ENCODE data around the gene SP3. TPM values are rescaled to one million over a fixed set of nuclear protein-coding genes. Genes with fewer than 3 reads are reported as not detected.

The SP3 gene
- polyA plus RNA-seq, 2 of the 4 experiments (the other 2 are of a cell fraction): 40.1 to 83.1 TPM

- CTCF ChIA-PET: no interaction called here
- Histone ChIP-seq H3K27ac (no peak overlapping the region), H3K4me1 (no peaks in the 10 kb centered on the region), H3K4me2 (no peak overlapping the region), H3K4me3 (no peak overlapping the region), H3K9me3 (no peaks in the 10 kb centered on the region)
- FAIRE-seq: no peak
- WGBS (ENCODE audit: missing lambda C conversion rate): 87% methylated on average over 5 of the region's 5 CpGs
- TF ChIP-seq CHD2 (IDR thresholded peaks at IDR 0.05; ENCODE audit: low read length, partially characterized antibody) (no peak), FOXS1 (CRISPR knock-in tag; IDR thresholded peaks at IDR 0.05) (no peak), HOXB13 (CRISPR knock-in tag; IDR thresholded peaks at IDR 0.05; ENCODE audit: low read depth) (no peak), NR3C1 (IDR thresholded peaks at IDR 0.05) (no peak), NFE2L2 (conservative IDR thresholded peaks at IDR 0.05; ENCODE audit: low read length) (no peak), ESRRA (IDR thresholded peaks at IDR 0.05; ENCODE audit: borderline replicate concordance, low read length) (no peak), MAZ (IDR thresholded peaks at IDR 0.05; ENCODE audit: borderline replicate concordance, low read depth, low read length) (no peak), JUNB (IDR thresholded peaks at IDR 0.05) (no peak), CEBPB (IDR thresholded peaks at IDR 0.05) (no peak), POLR2AphosphoS2 (conservative IDR thresholded peaks at IDR 0.05; ENCODE audit: low read length) (no peak), KDM5A (IDR thresholded peaks at IDR 0.05) (no peak), CHD4 (IDR thresholded peaks at IDR 0.05; ENCODE audit: borderline replicate concordance) (no peak), BHLHE40 (IDR thresholded peaks at IDR 0.05; ENCODE audit: low read depth, low read length) (no peak)
- ATAC-seq: no peak
- DNase-seq (ENCODE audit: low read depth in 1 of 2, low spot score in 1 of 2): no peak
- POLR2A ChIA-PET: no interaction called here
Observed at GRCh38 chr2:173872714-173873113, 92.5 kb downstream of the SP3 start.

DNA sequence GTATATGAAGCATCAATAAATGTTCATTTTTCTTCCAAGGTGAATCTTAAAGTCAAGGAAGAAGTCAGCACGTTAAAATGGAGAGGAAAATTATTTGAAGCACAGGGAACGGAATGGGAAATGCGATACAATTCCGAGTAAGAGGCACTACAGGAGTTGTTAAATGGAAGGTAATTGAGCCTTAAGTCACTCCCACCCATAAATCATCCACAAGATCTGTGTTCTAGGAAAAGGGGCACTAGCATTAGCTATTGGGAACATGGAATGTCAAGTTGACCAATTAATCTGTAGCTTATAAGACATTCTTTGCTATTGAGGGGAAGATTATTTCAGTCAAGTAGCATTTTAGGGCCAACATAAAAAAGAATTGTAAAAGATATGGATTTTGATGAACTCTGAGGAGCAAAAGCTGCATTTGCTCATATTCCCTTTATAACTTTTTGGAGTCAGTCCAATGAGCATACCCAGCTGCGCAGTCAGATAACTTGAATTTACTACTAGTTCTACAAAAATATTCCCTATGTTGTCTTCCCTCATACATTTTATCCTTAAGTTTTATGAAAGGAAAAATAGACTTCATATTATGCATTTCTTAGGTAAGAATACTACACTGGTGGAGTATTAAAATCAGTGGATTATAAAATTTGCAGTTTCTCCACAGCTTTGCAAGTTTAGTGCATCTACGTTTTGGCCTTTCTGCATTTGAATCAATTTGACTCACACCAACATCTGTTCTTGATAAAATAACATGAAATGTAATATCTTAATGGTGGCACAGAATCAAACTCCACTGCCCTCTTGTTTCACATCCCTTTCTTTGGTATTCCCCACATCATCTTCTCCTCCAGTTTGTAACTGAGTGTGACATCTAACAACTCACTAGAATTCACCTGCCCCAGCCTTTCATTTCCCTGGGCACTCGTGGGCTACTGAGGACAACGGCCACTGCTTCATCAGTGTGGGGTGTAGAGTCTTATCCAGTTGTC is 95.6 kb downstream of the SP3 start:
- no peak for ATAC-seq

More for the DNA sequence above, 95.6 kb downstream of the SP3 start:
- Histone ChIP-seq H3K4me2 (no peak overlapping the region), H3K9me3 (no peaks in the 10 kb centered on the region), H3K4me3 (no peak overlapping the region), H3K4me1 (no peaks in the 10 kb centered on the region), H3K27ac (no peak overlapping the region)
- ChIA-PET CTCF (no interaction called here), POLR2A (no interaction called here)
- TF ChIP-seq ZNF302 (CRISPR knock-in tag; IDR thresholded peaks at IDR 0.05) (no peak), CBX2 (IDR thresholded peaks at IDR 0.05; ENCODE audit: borderline replicate concordance, low read depth) (no peak), RARB (CRISPR knock-in tag; IDR thresholded peaks at IDR 0.05) (no peak), SREBF2 (IDR thresholded peaks at IDR 0.05) (no peak), FOXS1 (CRISPR knock-in tag; IDR thresholded peaks at IDR 0.05) (no peak), KDM5A (IDR thresholded peaks at IDR 0.05) (no peak), POLR2A (IDR thresholded peaks at IDR 0.05; ENCODE audit: low read length) (no peak), ELK1 (IDR thresholded peaks at IDR 0.05; ENCODE audit: low read depth, low read length) (no peak), CHD4 (IDR thresholded peaks at IDR 0.05; ENCODE audit: borderline replicate concordance) (no peak), POLR2AphosphoS2 (conservative IDR thresholded peaks at IDR 0.05; ENCODE audit: low read length) (no peak), EP300 (IDR thresholded peaks at IDR 0.05) (no peak), NFE2L2 (conservative IDR thresholded peaks at IDR 0.05; ENCODE audit: low read length) (no peak)
- TF ChIP-seq, protein P1, sequence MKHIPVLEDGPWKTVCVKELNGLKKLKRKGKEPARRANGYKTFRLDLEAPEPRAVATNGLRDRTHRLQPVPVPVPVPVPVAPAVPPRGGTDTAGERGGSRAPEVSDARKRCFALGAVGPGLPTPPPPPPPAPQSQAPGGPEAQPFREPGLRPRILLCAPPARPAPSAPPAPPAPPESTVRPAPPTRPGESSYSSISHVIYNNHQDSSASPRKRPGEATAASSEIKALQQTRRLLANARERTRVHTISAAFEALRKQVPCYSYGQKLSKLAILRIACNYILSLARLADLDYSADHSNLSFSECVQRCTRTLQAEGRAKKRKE (CRISPR knock-in tag; IDR thresholded peaks at IDR 0.05; ENCODE audit: low read depth): no peak
- TF ChIP-seq, protein P2, sequence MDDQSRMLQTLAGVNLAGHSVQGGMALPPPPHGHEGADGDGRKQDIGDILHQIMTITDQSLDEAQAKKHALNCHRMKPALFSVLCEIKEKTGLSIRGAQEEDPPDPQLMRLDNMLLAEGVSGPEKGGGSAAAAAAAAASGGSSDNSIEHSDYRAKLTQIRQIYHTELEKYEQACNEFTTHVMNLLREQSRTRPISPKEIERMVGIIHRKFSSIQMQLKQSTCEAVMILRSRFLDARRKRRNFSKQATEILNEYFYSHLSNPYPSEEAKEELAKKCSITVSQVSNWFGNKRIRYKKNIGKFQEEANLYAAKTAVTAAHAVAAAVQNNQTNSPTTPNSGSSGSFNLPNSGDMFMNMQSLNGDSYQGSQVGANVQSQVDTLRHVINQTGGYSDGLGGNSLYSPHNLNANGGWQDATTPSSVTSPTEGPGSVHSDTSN (IDR thresholded peaks at IDR 0.05): no peak
- TF ChIP-seq, protein P3, sequence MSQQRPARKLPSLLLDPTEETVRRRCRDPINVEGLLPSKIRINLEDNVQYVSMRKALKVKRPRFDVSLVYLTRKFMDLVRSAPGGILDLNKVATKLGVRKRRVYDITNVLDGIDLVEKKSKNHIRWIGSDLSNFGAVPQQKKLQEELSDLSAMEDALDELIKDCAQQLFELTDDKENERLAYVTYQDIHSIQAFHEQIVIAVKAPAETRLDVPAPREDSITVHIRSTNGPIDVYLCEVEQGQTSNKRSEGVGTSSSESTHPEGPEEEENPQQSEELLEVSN (IDR thresholded peaks at IDR 0.05; ENCODE audit: borderline replicate concordance, low read depth): no peak
- DNase-seq (ENCODE audit: low read depth in 1 of 2, low spot score in 1 of 2): no peak
- WGBS (ENCODE audit: missing lambda C conversion rate): 47% methylated on average over 8 of the region's 8 CpGs
- FAIRE-seq: no peak
